Stimulated activated CD8-positive, alpha-beta memory T cell treated with anti-CD3 and anti-CD28 coated beads, Interleukin-7, amount 100 ng/mL, for 24 hours (primary cell): Measurements from ENCODE around the gene KLHL40.

ENCODE experiments used
- DNase-seq: peaks from one replicate; pipeline ENCODE4 v3.0.0-alpha.2; 2020; ENCODE audit warnings: low read depth

Gene KLHL40

DNA sequence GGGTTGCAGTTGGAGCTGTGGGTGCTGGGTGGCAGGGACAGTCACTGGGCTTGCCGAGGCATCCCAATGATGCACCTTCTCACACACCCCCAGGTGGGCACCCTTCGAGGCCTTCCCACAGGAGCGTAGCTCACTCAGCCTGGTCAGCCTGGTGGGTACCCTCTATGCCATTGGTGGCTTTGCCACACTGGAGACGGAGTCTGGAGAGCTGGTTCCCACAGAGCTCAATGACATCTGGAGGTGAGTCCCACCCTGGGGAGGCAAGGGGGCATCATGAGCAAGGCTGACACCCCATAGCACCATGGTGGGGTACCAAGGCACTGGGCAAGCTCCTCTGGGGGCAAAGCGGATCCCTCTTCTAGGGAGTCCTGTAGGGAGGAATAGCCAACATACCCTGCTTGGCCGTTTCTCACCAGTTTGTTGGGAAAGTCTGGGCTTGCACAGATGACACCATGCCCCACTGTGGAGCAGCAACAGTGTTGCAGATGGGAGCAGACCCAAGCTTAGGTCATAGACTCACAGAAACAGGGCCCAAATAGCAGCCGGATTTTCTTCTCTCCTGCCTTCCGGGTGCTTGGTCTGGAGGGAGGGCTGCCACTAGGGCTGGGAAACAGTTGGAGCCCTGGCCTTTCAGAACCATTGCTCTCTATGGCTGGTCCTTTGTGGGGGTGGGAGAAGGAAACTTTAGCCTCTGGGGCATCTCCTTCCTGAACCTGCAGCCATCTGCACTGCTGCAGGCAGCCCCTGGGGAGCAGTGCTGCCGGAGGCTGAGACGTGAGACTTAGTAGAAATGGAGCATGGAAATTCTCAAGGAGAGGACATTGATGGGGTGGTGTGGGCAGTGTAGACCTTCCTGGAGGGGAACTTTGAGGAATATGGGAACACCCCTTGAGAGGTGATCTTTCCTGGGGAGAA is 5.7 kb downstream of the KLHL40 start:
- DNase-seq = no peak

DNA sequence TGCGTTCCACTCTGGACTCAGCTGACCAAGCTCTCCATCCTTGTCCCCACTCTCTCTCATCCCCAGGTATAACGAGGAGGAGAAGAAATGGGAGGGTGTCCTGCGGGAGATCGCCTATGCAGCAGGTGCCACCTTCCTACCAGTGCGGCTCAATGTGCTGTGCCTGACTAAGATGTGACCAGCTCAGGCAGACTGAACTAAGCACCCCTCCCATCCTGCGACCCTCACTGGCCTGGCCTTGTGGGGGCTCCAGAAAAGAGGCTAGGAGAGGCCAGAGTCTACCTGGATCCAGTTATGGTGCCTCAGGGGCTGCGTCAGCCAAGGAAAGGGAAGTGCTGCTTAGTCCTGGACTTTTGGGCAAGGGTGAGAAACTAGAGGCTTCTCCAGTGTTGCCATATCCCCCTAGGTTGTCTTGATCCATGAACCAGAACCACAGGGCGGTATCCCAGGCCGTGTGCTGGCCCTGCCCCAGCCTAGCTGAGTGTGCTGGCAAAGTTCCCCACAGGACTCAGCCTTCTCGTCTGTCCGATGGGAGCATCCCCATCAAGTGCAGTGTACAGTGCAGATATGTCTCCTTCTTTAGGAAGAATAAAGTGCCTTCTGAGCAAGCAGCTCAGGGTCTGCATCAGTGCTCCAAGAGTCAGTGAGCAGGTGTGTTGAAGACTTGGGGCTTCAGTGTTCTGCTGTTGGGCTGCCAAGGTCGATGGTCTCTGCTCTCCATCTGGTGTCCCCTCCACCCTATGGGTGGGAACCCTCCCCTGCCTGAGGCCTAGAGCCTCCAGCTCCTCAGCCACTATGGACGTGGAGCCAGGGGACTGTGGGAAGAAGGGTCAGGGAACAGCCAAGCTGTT is 6.7 kb downstream of the KLHL40 start:
- DNase-seq = no peak

DNA sequence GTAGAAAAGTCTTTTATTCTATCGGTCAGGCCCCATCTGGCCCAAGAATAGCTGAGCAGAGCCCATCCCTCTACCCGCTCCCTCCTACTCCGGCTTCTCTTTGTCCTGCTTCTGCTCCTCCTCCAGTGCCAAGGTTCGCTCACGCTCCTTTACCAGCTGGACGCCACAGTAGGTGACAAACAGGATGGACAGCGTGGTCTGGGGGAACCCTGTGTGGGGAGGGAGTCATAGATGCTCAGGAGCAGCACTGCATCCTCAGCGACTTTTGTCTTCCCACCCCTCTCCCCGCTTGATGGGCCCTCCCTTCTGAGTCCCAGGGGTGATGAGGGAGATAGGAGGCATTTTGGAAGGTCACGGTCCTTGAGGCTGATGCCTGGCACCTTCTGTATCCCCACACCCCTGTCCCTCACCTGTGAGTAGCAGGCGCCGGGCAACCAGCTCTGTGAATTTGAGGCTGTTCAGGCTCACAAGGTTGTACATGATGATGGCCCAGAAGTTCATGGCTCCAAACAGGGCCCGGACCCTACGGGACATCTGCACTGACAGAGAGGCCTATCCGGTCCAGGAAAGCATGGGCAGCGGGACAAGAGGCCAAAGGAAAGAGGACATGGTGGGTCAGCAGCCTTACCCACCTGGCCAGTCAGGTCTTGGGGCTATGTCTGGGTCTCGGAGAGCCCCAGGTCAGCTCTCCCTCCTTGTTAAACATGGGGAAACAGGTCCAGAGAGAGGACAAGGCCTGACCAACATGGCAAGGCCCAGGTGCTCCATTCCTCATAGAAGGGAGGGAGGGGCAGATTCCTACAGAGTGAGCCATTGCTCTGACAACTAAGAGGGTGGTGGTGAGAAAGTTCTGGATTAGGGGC is 7.6 kb downstream of the KLHL40 start:
- DNase-seq = no peak

DNA sequence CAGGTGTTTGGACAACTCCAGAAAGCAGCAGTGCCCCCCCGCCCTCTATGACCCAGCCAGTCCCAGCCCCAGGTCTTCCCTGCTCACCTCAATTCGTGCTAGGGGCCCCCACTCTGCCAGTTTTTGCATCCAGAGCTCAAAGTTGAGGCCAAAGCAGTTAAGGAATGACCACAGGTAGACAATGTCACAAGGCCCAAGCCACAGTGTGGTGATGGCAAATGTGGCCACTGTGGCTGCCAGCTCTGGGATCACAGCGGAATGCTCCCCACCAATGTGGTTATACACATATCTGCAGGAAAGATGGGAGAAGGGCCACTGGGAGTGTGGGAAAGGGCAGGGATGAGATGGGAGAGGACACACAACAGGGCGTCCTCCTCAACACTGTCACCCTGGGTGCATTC is 8.2 kb downstream of the KLHL40 start:
- no peak for DNase-seq

DNA sequence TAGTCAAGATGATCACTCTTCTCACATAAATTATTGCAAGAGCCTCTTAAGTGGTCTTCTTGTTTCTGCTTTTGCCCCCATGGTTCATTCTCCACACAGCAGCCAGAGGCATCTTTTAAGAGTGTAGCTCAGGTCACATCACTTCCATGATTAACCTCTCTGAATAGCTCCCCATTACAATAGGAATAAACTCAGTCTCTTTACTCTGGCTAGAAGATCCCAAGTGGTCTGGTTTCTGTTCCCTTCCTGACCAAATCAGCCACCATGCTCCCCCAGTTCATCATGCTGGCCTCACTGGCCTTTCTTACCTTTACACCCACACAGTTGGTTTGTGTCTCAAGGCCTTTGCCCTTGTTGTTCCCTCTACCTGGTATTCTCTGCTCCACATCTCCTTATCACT is 9.0 kb downstream of the KLHL40 start:
- no peak for DNase-seq

DNA sequence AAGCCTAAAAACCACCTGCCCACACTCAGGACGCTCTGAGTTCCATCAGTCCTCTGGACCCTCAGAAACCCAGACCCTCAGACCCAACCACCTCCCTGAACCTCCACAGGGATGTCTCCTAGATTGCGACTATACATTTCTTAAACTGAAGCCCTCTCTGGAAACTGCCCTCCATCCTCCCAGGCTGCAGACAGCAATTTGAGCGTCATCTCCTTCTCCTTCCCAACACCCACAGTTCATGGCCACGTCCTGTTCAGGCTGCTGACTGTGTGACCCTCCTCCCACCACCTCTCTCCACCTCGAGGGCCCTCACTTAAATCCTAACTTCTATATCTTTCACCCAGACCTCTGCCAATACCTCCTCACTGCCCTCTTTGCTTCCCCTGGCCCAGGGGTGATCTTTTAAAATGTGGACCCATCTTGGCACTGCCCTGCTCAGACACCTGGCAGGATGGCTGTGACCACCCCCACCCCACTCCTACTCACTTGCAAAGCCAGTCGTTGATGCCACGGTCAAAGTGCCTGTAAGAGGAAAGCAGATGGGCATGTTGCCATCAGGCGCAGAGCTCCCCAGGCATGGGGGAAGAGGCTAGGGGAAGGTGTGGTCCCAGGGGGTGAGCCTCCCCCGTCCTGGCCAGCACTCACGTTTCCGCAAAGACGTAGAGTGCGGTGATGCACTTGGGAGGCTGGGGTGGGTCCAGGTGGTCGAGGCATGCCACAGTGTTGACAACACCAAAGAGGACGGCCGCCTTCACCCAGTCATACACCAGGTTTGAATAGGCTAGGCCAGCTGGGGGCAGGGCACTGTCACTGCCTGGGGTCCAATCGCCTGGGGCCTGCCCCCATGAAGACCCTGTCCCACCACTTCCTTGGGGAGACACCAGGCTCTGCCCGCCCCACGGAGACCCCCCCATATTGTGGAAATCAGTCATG is 11.3 kb downstream of the KLHL40 start:
- no peak for DNase-seq

DNA sequence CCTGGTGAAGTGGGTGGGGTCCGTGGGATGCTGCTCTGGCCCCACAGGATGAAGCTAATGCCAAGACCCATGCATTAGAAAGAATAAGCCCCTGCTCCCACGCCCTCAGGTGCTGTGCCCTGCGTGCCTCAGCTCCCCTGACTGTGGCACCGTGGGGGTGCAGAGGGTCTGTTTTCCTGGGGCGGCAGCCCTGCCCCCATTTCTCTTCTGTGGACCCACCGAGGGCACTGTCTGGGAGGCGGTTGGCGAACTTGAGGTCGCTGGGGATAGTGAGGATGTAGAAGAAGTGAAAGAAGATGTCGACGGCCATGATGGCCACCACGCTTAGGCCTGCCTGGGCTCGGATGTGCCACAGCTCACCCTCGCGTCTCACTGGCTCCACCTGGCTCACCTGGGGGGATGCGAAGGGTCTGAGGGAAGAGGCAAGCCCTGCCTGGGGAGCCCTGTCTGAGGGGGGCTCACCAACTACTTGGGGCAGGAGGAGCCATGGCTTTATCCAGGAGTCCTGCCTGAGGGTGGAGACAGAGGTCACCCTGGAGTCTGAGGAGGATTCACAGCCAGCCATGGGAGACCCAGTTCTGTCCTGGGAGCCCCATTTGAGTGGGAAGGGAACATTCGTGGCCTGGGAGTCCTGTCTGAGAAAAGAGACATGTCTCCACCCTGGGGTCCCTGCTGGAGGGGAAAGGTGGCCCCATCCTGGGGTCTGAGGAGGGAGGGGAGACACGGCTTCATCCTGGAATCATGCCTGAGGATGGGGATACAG is 12.1 kb downstream of the KLHL40 start:
- DNase-seq = no peak

DNA sequence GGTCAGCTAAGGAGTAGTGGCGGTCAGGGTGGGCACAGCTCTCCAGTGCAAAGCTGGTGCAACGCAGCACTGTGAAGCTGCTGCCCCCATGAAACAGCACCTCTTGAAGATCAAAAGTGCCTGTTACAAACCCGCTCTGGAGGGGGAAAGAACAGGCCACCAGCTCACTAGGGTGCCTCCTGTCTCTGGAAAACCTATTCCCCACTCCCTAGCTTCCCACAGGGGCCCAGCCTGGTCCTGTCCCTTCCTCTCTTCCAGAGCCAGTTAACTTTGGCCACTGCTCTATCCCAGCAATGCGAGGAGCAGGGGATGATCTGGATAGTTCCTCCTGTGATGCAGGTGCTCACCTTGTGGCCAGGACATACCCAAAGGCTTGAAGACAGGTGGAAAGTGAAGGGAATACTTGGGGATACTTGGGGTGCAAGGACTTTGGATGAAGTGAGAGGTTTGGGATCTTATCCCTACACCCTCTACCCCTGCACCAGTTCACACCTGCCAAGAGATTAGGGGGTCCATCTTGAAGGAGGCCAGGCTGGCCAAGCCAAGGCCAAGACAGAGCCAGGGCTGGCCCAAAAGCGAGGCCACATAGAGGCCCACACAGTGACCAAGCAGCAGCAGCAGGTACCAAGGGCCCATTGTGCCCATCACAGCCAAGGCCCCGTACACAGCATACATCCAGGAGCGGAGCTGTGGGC is 13.0 kb downstream of the KLHL40 start:
- no peak for DNase-seq

DNA sequence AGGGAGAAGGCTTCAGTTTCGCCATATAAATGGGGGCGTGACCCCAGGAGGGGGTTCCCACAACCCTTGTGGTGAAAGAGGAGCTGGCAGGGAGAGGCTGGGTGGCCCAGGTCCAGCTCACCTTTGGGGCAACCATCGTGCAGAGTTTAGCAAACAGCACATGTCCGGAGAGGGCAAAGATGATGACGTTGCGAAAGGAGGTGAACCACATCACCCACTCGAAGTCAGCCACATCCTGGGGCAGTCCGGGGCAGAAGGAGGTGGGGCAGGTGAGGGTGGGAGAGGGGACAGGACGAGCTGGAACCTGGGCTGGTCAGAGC is 13.5 kb downstream of the KLHL40 start:
- DNase-seq = no peak

DNA sequence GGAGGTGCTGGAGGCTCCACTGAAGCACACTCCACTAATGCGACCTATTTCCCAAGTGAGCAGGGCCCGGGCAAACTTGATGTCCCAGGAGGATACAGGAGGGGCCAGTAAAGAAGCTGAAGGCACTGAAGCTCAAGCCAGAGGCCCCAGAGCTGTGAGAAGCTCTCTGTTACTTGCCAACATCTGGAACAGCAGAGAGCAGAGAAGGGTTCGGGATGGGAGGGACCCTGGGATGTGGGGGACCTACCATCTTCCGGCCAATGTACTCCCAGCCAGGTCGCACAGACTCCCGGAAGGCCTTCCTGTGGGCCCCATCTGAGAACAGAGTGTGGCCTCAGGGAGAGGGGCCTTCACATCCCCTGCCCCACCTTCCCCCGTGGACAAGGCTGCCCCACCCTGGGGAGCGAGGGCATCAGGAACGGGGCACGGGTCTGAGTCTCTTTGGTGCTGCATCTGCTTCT is 14.2 kb downstream of the KLHL40 start:
- no peak for DNase-seq

DNA sequence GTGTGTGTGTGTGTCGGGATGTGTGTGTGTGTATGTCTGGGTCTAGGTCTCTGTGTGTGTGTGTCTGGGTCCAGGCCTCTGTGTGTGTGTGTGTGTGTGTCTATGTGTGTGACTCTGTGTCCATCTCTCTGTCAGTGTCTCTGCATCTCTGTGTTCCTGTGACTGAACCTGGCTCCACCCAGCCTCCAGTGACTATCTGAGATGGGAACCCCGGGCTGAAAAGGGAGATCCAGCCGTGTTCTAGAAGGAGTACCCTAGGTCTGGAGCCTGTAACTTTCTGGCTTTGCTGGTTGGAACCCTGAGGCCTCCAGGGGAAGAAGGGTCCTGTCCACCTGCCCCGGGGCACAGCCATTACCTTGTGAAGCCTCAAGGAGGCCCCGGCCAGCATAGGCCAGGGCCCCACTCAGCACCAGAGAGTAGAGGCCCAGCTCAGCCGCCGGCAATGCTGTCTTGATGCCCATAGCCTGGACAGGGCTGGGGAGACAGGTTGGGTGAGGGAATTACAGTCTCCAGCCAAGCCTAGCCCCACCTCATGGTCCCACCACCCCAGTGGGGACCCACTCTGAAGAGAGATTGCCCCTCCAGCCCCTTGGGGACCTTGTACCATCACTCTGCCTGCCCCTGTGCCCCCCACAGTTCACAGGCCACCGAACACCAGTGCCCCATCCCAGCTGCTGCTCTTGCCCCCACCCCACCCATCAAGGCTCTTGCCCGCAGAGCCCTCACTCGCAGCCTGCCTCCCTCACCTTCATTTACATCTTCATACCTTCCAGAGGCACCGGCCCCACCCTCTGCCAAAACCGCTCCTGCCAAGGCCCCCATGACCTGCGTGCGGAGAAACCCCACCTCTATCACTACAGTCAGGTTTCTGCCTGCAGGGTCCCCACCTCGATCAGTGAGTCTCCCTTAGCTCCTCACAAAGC is 15.3 kb downstream of the KLHL40 start:
- no peak for DNase-seq

DNA sequence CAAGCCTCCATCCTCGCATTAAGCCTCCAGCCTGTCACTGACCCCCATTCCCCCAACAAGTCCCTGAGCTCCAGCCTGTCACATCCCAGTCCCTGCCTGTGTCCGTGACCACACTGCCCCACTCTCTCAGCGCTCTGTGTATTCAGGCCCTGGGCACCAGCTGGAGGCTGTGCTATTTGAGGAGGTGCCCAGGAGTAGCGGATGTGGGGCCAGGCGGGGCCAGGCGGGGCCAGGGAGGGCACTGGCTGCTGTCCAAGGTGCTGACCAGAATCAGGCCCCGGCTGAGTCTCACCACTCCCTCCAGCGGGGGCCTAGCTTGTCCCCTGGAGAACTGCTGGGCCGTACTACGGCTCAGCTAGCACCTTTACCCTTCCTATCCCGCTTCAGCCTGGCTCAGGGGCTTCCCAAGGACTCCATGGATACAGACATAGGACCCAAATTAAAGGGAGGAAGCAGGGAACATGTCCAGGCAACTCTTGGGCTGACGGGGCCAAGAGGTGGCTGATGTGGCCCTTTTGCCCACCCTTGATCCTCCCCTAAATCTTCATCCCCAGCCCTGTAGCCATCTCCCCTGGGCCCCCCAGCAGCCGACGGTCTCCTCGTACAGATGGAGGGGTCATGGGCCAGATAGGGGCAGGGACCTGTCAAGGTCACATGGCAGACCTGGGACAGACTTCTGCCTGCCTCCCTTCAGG is 16.2 kb downstream of the KLHL40 start:
- DNase-seq = peak; percentile 14

DNA sequence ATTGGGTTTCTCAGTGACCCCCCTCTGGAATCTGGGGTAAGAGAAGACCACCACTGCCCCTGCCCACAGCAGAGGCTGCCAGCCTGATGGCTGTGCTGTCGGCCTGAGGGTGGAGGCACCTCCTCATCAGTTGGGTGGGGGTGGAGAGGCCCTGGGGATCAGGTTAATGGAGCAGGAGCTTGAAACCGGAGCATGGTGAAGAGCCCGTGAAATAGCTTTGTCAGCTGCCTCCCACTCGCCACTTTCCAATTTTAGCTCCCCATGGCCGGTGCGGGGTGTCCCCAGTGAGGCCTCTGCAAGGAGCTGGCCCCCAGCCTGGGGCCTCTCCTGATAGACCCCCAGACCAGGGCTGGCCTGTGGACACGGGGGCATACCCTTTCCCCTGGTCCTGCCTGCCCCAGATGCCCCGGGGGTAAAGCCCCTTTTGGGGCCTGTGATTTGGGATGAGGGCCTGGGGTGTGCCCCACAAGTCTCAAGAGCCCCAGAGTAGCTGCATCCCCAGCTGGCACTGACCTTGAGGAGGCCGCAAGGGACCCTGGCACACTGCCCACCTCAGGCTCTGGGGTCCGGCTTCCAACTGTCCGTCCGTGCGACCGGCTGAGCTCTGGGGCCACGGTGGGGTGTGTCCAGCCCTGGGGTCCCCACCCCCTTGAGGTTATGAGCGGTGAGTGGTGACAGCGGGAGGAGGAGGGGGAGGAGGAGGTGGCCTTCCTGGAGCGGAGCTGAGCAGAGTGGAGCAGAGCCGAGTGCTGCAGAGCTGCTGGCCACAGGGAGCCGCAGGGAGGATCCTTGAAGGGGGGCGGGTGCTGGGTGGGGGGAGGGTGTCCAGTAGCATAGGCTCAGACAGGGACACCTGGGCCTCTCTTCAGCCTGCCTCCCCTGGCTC is 17.0 kb downstream of the KLHL40 start, which contains the start of gene HHATL:
TSS of gene HHATL (minus strand) at position 733 of the 886 bp plus-strand sequence. CDS start 1,972 bp downstream, outside the sequence.
- DNase-seq = no peak

DNA sequence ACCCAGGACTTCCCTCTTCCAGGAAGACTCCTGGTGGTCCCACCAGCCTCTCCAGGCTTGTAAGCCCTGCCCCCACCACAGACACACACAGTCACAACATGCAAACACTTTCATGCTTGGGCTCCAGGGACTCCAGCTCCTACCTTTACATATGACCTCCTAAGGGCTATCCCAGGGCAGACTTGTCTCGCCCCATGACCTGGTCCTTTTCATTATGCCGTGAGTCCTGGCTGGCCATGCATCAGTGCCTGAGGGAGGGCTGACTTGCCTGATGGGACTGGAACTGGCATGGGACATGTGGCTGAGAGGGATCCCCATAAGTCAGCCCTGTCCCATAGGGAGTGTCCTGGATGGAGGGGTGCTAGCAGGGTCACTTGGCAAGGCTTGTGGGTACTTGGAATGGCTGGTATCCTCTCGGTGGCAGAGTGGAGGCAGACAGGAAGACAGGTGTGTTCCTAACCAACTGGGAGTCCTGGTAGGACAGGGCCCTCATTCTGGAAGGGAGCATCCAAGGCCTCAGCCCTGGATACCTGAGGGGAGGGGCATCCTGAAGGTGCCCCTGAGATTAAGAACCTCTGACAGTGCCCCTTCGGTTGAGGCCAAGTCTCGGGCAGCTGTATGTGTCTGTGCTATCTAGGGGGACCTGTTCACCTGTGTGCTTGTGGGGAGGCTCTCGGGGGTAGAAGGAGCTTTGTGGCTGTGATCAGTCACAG is 17.8 kb downstream of the KLHL40 start:
- no peak for DNase-seq

DNA sequence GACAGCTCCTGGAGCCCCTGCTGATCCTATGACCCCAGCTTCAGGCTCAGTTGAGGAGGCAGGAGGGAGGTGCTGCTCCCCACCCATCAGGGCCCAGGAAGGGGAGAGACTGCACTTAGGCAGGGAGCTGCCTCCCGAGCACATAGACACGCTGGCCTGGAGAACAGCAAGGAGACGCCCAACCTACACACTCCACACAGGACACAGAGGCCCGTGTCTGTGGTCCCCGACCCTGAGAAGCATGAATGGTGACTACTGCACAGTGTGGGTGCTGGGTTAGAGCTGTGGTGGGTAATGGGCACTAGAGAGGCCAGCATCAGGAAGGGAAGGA is 18.3 kb downstream of the KLHL40 start:
- DNase-seq = no peak

DNA sequence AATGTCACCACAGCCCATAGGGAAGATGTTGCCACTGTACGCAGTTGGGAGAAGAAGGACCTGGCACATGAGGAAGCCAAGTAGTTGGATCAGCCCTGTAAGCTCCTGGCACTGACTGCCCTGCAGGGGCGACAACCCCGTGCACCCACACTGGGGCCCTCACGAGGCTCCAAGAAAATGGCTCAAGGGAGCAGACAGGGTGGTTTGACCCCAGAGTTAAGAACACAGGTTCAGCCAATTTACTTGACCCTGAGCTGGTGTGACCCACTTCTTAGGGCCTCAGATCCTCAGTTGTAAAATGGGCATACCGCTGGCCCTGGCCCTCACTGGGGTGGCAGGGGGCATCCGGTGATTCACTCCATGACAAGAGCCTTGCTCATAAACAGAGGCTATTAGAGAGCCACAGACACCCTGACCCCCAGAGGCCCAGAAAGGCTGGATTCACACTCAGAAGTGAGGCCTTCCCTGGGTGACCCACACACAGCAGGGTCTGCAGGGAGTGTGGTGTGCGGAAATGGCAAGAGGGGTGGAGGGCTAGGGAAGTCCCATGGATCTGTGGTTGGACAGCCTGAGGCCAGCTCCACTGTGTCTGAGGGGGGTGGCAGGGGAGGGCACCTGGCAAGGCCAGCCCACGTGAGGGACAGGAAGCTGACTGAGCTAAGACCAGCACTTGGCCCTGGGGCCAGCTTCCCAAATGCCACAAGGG is 19.0 kb downstream of the KLHL40 start:
- no peak for DNase-seq
